Keratinocyte (primary cell): ENCODE results near the gene OSBPL1A.

Experiments
- CTCF ChIP-seq, 3 experiments: IDR thresholded peaks in 1 of 3; conservative IDR thresholded peaks in 1 of 3; optimal IDR thresholded peaks in 1 of 3; 2 replicates in 2 of 3; 3 replicates in 1 of 3; pipeline versions ENCODE3 to v1.5.1; 2011; ENCODE audit warnings: low read length in 3 of 3, mild to moderate bottlenecking in 3 of 3, moderate library complexity in 2 of 3, control low read depth in 1 of 3, inconsistent platforms in 1 of 3; ENCODE audit not compliant: insufficient read depth in 2 of 3; ENCODE audit errors: extremely low read depth in 1 of 3
- EZH2 ChIP-seq: IDR thresholded peaks from one replicate; pipeline ENCODE4 v1.6.1; 2012; ENCODE audit warnings: inconsistent platforms, mild to moderate bottlenecking, low read length, moderate library complexity

DNA sequence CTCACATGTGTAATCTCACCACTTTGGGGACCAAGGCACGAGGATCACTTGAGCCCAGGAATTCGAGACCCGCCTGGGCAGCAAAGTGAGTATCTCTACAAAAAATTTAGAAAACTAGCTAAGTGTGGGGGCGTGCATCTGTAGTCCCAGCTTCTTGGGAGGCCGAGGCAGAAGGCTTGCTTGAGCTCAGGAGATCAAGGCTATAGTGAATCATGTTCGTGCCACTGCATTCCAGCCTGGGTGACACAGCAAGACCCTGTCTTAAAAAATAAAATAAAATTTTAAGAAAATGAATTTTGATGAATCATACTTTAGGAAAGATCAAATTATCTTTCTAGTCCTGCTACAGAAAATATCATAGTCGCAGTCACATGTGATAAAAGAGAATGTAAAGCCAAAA, 211.8 kb downstream of the OSBPL1A start:
- no peak for TF ChIP-seq CTCF (optimal IDR thresholded peaks at IDR 0.05 in 1 of 3, IDR thresholded peaks at IDR 0.05 in 1 of 3, conservative IDR thresholded peaks at IDR 0.05 in 1 of 3; ENCODE audit: extremely low read depth in 1 of 3, insufficient read depth in 2 of 3, low read length in 3 of 3)
- no peak for TF ChIP-seq EZH2
